GM19468 (cell line): ENCODE results near the gene CLEC16A.
"Not testable (repeated sequence)": the region's sequence is repeated elsewhere in the genome, so short reads cannot be mapped to it uniquely, and the experiment has no call there.

Experiments
- ATAC-seq: cut with Tn5 transposase; IDR thresholded peaks from one replicate; pipeline ENCODE4 v1.9.1; 2021; ENCODE audit warnings: mild to moderate bottlenecking, moderate library complexity, moderate number of reproducible peaks; ENCODE audit not compliant: unreplicated experiment; ENCODE audit errors: extremely low read depth

CLEC16A gene

GRCh38 chr16:11218604-11218962 lies 274.2 kb downstream of the CLEC16A start:
- ATAC-seq: no peak

- no peak for ATAC-seq
Measured at GRCh38 chr16:11219178-11219577, 274.8 kb downstream of the CLEC16A start.

DNA sequence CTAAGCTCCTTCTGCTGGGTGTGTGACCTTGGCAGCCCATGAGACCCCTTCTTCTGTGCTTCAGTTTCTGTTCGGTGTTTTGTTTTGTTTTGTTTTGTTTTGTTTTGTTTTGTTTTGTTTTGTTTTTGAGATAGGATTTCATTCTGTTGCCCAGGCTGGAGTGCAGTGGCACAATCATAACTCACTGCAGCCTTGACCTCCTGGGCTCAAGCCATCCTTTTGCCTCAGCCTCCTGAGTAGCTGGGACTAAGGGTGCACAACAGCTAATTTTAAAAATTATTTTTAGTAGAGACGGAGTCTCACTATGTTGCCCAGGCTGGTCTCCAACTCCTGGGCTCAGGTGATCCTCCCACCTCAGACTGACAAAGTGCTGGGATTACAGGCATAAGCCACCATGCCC lies 276.1 kb downstream of the CLEC16A start:
- not testable (repeated sequence) for ATAC-seq

DNA sequence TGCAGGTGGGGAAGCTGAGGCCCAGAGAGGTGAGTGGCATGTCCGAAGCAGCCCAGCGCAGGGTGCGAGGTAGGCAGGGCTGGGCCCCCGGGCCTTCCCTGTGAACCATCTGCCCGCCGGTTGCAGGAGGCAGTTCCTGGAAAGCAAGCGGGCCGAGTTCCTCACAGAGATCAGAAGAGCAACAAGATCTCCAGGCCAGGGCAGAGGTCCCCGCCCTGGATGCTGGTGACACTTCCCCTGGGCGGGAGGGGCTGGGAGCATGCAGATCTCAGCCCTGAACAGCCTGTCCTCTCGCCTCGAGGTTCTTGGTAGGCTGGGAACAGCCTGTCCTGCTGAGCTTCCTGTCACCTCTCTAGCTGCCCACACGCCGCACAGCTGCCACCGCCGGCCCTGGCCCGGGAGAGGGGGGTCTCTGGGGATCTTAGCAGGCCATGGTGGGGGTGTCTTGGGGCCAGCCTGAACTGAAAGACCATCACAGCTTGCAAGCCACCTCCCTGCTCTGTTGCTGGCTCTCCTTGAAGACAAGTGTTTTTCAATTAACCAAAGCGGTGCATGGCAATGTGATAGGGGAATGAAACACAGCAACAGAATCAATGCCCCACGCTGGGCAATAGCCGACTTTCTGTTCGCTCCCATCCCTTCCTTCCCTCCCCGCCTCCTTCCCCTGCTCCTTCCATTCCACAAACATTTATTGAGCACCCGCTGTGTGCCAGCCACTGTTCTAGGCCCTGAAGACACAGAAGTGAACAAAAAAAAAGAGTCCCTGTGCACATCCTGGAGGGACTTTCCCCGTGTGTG lies 279.9 kb downstream of the CLEC16A start:
- no peak for ATAC-seq

- no peak for ATAC-seq
Measured at GRCh38 chr16:11224894-11225676, 280.7 kb downstream of the CLEC16A start.

- no peak for ATAC-seq
Measured at GRCh38 chr16:11225677-11226549, 281.5 kb downstream of the CLEC16A start.

DNA sequence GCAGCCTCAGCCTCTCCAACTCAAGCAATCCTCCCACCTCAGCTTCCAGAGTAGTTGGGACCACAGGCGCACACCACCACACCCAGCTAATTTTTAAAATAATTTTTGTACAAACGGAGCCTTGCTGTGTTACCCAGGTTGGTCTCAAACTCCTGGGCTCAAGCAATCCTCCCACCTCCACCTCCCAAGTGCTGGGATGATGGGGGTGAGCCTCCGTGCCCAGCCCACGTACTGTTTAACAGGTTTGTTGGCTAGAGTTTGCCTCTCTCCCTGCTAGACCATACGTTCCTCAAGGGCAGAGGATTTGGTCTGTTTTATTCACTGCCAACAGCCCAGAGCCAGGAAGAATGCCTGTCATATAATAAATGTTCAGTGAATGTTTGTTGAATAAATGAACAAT lies 285.1 kb downstream of the CLEC16A start:
- no peak for ATAC-seq

GRCh38 chr16:11229906-11230305 lies 285.5 kb downstream of the CLEC16A start:
- no peak for ATAC-seq

- no peak for ATAC-seq
Measured at GRCh38 chr16:11231367-11231970, 287.1 kb downstream of the CLEC16A start.
